HG02678 (cell line): ENCODE measurements around the gene KRI1.

ENCODE experiments used
- ATAC-seq: cut with Tn5 transposase; IDR thresholded peaks from one replicate; pipeline ENCODE4 v1.9.1; 2021; ENCODE audit warnings: mild to moderate bottlenecking, moderate library complexity; ENCODE audit not compliant: unreplicated experiment

Gene KRI1

DNA sequence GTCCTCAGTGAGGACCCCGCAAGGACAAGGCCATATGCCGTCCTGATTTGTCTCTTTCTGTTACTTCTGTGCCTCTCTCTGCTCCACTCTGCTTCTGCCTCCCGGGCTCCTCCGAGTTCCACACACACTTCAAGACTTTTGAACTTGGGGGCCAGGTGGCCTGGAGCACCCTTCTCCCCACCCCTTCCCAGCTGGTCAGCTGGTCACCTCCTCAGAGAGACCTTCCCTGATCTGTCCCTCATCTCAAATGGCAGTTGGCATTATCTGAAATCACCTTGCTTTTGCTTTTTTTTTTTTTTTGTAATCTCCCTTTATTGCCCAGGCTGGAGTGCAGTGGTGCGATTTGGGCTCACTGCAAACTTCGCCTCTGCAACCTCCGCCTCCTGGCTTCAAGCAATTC lies 46.4 kb downstream of the KRI1 start:
- ATAC-seq = no peak

DNA sequence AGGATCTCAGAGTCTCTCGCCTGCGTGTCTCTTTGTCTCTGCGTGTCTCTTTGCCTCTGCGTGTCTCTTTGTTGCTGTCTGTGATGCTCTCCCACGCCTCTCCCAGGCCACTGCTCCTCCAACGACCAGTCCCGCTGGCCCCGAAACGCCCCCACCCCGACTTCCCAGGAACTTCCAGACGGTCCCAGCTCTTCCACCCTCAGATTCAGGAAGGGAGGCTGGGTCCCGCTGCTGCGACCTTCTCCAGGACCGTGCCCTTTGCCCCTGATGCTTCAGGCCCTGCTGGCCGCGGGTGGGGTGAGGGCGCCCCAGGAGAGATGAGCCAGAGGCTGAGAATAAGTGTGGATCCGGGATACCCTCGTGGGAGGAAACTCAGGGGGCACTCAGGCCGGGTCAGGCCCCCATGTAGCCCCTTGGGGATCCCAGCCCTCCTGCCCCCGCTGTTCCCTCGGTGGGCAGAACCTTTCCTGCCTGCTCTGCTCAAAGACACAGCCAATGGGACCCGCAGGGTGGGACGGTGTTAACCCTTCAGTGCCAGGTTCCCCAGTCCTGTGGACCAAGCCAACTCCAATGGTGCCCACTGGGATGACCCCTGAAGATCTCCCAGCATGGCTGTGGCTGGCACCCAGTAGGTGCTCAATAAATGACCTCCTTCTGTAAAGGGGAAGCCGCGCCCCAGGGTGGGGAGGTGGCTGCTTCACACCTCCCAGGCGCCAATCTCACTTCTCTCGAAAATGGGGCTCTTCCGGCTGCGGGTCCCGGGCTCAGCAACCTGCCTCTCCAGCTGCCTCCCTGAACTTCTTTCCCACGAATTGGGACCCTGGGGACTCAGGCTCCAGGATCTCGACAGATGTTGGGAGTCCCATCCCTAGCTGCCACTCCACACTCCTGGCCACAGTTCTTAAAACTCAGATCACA lies 47.1 kb downstream of the KRI1 start:
- no peak for ATAC-seq

DNA sequence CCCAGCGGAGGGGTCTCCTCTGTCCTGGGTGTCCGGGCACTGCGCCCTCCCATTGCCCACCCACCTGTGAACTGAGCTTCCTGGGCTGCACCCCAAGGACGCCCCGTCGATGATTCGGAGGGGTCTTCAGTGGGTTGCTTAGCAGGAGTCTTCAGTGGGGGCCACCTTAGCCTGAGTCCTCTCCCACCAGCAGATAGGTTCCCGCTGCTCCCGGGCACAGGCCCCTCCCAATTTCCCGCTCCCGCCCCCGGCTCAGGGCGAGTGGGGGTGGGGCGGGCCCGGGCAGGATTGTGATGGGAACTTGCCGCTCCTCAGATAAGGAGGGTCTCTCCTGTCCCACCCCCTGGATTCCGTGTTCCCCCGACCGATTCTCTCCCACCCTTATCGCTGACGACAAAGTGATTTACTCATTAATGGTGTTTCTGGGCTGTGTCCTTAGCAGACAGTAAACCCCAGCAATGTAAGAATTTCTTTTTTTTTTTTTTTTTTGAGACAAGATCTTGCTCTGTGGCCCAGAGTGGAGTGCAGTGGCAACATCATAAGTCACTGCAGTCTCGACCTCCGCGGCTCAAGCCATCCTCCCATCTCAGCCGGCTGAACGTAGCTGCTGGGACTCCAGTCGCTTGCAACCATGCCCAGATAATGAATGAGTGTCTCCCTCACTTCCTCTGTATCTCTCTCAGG lies 47.9 kb downstream of the KRI1 start:
- no peak for ATAC-seq

DNA sequence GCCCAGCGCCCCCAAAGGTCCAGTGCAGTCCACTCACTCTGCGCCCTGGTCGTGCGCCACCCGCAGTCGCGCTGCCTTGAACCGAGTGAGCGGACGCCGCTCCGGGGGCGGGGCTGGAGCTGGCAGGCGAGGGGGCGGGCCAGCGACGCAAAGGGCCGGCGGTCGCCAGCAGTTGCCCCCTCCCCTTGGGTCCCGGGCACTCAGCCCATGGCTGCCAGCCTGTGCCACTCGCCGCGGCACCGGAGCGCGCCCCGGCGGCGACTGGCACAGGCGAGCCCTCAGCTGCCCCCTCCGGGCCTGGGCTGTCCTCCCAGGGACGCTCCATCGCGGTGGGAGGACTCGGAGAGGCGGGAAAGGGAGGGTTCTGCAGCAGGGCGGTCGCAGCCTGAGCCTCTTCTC lies 48.5 kb downstream of the KRI1 start, which contains the start of gene S1PR5:
Gene S1PR5 (minus strand): TSS at position 87 of the 399 bp plus-strand sequence. CDS start 2,436 bp downstream, outside the sequence.
- ATAC-seq = no peak

DNA sequence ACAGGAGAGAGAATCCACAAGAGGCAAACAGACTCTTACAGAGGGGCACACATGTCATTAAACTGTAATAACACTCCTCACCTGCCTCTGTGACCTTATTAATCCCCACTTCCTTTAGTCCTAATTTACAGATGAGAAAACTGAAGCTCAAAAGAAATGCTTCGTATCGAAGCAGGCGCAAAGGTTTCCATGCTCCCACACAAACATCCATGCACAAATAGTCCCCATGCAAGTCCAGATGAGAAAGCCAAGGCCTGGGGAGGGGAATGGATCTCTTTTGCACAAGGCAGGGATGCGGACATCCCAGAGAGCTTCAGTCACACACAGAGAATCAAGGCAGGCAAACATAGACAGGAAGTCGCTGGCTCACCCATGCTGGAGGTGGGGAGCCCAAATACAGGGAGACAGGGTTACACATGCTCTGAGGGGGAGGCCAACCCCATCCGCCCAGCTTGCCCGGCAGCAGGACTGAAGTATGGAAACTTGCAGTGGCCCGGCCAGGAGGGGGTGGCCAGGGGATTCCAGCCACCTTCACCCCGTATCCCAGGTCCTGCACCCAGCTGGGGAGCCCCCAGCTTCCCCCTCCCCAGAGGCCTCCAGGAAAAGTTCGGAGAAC lies 49.0 kb downstream of the KRI1 start:
- no peak for ATAC-seq

DNA sequence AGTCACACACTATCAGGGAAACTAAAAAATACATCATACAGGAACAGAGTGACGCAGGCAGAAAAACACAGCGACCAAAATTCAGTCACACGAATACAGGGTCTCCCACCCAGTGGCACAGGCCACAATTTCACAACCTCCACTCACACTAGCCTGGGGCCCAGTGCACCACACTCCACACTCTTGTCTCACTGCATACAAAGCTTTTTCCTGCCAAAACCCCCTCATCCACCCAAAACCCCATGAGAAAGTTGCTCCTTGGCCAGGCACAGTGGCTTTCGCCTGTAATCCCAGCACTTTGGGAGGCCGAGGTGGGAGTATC lies 49.8 kb downstream of the KRI1 start:
- no peak for ATAC-seq

DNA sequence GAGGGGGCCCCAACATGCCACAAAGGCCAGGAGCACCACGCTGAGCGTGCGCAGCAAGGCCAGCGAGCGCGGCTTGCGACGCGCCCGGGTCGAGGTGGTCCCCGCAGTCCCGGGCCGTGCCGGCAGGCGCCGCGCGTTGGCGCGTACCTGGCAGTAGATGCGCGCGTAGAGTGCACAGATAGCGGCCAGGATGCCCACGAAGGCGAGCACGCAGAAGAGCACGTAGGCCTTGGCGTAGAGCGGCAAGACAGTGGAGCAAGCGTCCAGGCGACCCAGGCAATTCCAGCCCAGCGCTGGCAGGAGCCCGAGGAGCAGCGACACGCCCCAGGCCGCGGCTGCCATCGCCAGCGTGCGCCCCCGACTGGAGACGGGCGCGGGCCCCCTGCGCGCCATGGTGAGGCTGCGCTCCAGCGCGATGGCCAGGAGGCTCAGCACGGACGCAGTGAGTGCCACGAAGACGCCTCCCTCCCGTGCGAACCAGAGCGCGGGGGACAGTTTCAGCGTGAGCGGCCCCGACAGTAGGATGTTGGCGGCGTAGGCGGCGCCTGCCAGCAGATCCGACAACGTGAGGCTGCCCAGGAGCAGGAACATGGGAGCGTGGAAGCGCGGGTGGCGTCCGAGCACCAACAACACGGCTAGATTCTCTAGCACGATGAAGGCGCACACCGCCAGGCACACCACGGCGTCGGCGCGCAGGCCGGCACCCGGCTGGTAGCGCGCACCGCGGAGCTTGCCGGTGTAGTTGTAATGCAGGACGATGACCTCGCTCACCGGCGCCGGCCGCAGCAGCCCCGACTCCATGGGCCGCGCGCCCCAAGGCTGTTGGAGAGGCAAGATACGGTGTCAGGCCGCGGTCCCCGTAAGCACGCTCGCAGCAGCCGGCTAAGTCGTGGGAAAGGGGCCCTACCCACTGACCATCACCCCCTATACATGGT lies 51.3 kb downstream of the KRI1 start:
- no peak for ATAC-seq

DNA sequence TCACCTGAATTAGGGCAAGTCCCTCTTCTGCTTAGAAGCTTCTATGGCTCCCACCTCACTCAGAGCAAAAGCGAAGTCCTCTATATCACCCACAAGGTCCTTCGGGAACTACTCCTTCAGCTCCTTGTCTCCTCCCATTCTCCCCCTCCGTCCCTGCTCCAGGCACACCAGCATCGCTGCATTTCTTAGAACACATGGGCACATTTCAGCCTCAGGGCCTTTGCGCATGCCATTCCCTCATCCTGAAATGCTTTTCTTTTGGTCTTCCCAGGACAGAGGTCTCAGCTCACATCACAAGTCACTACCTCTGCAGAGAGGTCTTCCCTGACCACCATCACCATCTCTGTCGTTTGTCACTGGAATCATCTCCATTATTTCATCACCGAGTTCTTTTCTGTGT lies 52.6 kb downstream of the KRI1 start:
- ATAC-seq = no peak

DNA sequence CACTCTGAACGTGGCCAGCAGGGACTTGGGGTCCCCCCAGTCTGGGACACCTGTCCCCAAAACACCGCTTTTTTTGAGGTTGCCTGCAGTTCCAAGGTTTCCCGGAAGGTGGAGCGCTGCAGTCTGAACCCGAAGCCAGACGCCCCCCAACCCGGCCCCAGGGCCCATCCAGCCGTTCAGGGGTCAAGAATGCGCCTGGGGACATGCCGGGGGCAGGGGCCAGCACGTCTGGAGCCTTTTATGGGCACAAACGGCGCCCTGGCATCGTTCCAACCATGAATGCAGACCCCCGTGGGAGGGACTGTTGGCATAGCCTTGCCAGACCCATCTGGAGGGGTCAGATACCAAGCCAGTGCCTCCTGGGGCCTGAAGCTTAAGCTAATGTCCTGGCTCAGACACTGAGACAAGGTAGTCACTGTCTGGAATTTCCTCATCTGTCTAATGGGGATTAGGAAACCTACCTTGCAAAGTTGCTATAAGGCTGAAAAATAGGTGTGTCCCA lies 55.5 kb downstream of the KRI1 start:
- no peak for ATAC-seq

DNA sequence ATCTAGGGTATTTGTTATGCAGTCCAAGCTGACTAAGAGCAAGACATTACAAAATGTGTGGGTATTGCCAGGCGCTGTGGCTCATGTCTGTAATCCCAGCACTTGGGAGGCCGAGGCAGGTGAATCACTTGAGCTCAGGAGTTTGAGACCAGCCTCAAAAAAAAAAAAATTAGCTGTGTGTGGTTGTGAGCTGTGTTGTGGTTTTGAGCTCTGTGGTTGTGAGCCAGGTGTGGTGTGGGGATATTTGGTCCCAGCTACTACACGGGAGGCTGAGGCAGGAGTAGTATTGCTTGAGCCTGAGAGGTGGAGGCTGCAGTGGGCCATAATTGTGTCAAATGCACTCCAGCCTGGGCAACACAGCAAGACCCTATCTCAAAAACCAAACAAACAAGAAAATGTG lies 57.1 kb downstream of the KRI1 start:
- no peak for ATAC-seq

DNA sequence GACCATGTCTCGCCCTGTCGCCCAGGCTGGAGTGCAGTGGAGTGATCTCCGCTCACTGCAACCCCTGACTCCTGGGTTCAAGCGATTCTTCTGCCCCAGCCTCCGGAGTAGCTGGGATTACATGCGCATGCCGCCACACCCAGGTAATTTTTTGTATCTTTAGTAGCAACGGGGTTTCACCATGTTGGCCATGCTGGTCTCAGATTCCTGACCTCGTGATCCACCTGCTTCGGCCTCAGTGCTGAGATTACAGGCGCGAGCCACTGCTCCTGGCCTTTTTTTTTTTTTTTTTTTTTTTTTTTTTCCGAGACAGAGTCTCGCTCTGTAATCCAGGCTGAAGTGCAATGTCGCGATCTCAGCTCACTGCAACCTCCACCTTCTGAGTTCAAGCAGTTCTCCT lies 57.8 kb downstream of the KRI1 start:
- no peak for ATAC-seq

DNA sequence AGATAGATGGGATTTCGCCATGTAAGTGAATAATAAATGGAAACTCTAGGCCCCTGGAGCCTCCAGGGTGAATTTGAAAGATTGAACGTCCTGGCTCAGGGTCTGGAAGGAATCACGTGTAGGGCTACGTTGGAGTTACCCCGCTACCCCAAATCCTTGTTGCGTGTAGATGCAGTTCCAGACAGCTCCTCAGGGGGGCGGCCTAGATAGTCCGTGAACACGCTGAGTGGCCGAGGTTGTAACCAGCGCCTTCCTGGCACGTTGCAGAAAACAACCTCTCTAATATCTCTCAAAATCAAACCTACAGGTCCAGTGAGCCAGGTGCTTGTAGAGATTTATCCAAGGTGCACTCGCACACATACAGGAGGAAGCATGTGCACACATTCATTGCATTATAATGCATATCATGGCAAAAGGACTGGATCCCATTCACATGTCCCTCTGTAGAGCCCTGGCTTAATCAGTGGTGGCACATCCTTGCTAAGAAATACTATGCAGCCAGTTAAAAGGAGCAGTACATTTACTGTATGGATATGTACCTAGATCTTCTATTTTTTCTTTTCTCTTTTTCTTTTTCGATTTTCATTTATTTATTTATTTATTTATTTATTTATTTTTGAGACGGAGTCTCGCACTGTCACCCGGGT lies 60.1 kb downstream of the KRI1 start:
- no peak for ATAC-seq
